ENCODE data around the gene LRRC37A3.

GRCh38 chr17:64941045-64941444 is 21.8 kb upstream of the LRRC37A3 start:
- TF ChIP-seq PKNOX1 (IDR thresholded peaks at IDR 0.05) (no peak), LEF1 (IDR thresholded peaks at IDR 0.05; ENCODE audit: borderline replicate concordance) (no peak), TARDBP (IDR thresholded peaks at IDR 0.05) (no peak), BHLHE40 (IDR thresholded peaks at IDR 0.05; ENCODE audit: borderline replicate concordance) (no peak), ARNT (IDR thresholded peaks at IDR 0.05) (no peak), CTBP1 (IDR thresholded peaks at IDR 0.05; ENCODE audit: borderline replicate concordance) (no peak), SP1 (IDR thresholded peaks at IDR 0.05) (no peak), FOXA1 (IDR thresholded peaks at IDR 0.05) (no peak)

Measured in HEK293T (cell line).